SK-N-DZ (cell line): Measurements from ENCODE around the gene GNRHR. TPM values are rescaled to one million over a fixed set of nuclear protein-coding genes. Genes with fewer than 3 reads are reported as not detected.
"Not testable (repeated sequence)": the region's sequence is repeated elsewhere in the genome, so short reads cannot be mapped to it uniquely, and the experiment has no call there.

Experiments
- DNase-seq: peaks from one replicate; pipeline ENCODE4 v3.0.0-alpha.2; 2015; ENCODE audit warnings: low spot score
- polyA plus RNA-seq, 2 experiments: library from polyadenylated mRNA; depleted of rRNA; stranded (reverse); fragments of >200 nt; gene quantifications; 2 replicates each; pipeline ENCODE4 v1.2.3, GENCODE V29; 2014

The GNRHR gene, protein sequence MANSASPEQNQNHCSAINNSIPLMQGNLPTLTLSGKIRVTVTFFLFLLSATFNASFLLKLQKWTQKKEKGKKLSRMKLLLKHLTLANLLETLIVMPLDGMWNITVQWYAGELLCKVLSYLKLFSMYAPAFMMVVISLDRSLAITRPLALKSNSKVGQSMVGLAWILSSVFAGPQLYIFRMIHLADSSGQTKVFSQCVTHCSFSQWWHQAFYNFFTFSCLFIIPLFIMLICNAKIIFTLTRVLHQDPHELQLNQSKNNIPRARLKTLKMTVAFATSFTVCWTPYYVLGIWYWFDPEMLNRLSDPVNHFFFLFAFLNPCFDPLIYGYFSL
- not detected in 2 replicates for polyA plus RNA-seq (2014; cell fraction: cytosol; rRNA removed)
- not detected in 2 replicates for polyA plus RNA-seq (2014; cell fraction: nucleus; rRNA removed)

GRCh38 chr4:67754288-67754687 is at the start of gene GNRHR:
Gene GNRHR, minus strand, starts transcription at chr4:67754388. Its CDS starts 53 bp downstream, at chr4:67754335.
- DNase-seq, result no peak

DNA sequence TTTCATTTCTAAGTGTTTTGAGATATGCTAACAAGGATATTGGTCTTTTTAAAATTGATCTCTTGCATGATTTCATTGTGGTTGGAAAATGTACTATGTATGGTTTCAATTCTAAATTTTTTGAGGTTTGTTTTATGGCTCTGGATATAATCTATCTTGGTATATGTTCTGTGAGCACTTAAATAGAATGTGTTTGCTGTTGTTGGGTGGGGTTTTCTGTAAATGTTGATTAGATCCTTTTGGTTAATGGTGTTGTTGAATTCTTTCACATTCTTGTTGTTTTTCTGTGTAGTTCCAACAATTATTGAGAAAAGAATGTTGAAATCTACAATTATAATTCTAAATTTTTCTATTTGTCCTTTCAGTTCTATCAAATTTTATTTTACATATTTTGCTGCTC is 42.6 kb upstream of the GNRHR start:
- no peak for DNase-seq

- DNase-seq, result no peak
Measured at GRCh38 chr4:67790721-67791120, 36.5 kb upstream of the GNRHR start.

- no peak for DNase-seq
Measured at GRCh38 chr4:67787311-67787710, 33.1 kb upstream of the GNRHR start.

DNA sequence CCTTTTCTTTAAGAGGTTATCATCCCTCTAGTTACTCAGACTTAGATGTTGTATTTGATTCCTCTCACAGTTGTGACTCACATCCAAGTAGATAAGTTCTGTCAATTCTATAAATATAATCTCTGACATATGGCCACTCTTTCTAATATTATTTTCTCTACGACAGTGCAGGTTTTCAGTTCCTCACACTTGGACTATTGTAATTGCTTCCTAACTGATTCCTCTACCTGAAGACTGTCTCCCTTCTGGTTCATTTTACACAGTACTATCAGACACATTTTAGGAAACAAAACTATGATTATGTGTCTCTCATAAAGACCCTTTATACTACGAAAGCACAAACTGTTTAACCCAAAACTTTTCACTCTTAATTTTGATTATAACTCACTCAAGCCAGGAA is 31.3 kb upstream of the GNRHR start:
- no peak for DNase-seq

- no peak for DNase-seq
Measured at GRCh38 chr4:67779631-67780030, 25.4 kb upstream of the GNRHR start.

GRCh38 chr4:67776746-67777145 is 22.6 kb upstream of the GNRHR start:
- DNase-seq, result peak; percentile 10

DNA sequence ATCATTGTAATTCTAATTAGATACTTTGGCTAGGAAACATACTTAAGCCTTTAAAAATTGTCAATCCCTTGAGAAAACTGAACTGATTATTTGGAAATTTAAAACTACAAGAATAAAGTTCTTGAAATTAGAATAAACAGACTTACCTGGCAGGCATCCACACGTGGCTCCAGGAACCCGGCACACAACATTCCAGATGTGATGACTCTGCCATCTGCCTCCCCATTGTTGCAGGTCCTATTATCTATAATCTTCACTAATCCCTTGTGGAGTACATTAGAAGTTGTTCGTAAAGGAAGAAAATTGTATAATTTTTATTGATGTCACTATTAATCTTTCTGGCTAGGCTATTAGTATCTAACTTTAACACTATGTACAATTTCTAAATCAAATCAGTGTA is 16.2 kb upstream of the GNRHR start:
- DNase-seq, result no peak

DNA sequence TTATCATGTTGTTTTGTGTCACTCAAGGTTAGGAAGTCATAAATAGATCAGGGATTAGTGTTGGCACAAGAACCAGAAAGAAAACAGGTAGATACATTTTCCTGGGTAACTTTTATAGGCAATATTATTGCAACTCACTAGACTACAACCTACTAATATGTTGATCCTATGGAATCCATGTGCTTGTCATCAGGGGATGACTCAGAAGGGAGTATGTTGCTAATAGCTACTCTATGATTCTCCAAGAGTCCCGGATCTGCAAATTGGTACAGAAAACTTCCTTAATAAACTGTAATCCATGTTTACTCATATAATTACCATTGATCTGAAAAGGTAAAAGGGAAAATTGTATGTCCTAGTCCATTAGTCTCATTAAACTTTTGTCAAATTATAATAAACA is 11.7 kb upstream of the GNRHR start:
- no peak for DNase-seq

DNA sequence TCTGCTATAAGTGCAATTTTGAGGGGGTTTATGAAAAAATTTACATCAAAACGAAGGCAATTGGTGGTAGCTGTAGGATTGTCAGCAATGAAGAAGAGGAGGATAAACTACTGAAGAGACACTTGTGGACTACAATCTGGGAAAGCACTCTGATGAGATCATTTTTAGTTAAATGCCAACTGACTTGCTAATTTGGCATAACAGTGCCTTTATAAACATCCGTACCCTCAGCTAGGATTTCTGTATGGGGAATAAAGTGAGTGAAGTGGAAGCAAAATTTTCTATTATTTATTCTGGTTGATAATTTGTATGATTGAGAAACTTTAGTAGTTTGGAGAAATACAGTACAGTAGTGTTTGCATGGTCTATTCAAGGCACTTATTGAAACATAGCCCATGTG is 11.2 kb upstream of the GNRHR start:
- DNase-seq, result no peak

GRCh38 chr4:67764183-67764582 is 10.0 kb upstream of the GNRHR start:
- no peak for DNase-seq

DNA sequence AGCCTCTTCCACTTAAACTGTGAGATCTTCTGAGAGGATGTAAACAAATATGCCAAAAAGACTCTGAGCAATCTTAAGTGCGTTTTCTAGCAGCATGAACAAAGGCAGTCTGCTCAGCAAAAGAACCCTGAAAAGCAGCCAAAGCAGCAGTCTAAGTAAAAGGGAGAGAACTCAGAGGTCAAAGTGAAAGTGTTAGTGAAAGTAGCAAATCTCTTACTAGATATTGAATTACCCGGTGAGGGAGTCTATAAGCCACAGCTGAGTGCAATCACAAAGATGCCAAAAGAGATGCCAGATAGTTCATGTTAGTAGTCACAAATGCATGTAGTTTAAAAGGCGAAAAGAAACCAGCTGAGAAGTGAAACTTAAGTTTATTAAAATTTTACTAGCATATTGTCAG is 7.9 kb upstream of the GNRHR start:
- no peak for DNase-seq

GRCh38 chr4:67756991-67757390 is 2.8 kb upstream of the GNRHR start:
- DNase-seq, result not testable (repeated sequence)

DNA sequence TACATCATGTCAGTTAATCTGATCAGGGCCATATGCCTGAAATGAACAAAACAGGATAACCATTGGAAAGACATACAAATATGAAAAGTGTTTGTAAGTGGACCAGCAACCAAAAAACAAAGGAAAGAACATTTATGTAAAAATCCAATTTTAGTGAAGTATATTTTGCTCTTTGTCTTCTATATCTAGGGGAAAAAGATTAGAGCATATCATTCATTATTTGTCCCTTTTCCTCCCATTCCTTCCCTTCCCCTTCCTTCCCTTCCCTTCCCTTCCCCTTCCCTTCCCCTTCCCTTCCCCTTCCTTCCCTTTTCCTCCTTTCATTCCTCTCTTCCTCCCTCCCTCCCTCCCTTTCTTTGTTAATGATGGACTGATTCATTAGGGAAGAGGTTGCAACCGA is 1.8 kb upstream of the GNRHR start:
- DNase-seq, result no peak

- no peak for DNase-seq
Measured at GRCh38 chr4:67751260-67751659, 2.9 kb downstream of the GNRHR start.

DNA sequence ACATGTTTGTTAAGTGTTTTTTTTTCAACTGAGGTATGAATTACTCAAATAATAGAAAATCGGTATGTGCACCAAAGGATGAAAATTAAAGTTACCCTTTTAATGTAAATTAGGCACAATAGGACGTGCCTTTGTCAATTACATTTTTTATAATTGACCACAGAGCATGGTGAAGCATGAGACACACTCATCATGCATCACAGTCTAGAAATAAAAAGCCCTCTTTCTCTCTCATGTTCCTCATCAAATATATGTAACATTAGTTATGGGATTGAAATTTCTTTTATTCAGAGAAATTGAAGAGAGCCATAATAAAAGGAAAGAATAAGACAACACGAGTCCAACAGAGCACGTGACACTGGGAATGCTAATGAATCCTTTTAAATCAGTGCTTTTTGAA is 3.5 kb downstream of the GNRHR start:
- no peak for DNase-seq

DNA sequence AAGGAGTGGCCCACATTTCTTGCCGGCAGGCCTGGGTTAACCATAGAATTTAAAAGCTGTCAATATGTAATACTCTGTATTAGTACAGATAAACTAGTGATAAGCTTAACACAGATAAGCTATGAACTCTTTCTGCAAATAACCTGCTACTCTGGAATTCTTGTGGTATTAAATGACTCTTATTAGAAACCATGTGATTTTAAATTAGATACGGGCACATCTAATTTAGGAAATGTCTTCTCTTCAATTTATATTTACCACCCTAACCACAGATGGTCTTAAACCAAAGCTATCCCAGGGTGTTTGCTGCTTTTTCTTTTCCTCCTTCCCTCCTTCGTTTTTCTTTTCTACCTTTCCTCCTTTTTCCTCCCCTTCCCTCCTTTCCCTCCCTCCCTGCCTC is 4.9 kb downstream of the GNRHR start:
- no peak for DNase-seq

- DNase-seq, result peak; percentile 38
Measured at GRCh38 chr4:67746797-67747495, 7.2 kb downstream of the GNRHR start.

DNA sequence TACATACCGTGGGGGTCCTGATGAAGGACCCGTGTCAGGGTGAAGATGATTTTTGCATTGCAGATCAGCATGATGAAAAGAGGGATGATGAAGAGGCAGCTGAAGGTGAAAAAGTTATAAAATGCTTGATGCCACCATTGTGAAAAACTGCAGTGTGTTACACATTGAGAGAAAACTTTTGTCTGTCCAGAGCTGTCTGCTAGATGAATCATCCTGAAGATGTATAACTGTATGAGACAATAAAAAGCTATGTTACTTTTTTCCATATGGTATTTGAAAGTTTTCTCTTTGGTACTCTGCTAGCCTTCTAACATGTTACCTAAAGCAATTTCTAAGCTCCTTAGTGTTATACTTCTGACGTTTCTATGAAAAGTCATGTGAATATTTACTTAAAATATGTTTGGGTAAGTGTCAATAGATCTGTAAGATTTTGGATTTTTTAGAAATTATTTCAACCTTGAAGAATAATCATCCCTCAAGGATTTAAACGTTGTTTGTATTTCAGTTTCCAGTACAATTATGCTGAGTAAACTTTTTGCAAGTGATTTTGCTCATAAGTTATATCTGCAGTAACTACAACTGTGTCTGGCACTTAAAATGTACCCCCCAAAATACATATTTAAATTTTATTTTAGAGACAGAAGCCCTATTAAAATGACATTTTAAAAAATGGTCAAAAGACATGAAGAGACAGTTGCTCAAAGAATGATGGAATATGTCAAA is 9.5 kb downstream of the GNRHR start:
- DNase-seq, result no peak

- no peak for DNase-seq
Measured at GRCh38 chr4:67743194-67743593, 11.0 kb downstream of the GNRHR start.

DNA sequence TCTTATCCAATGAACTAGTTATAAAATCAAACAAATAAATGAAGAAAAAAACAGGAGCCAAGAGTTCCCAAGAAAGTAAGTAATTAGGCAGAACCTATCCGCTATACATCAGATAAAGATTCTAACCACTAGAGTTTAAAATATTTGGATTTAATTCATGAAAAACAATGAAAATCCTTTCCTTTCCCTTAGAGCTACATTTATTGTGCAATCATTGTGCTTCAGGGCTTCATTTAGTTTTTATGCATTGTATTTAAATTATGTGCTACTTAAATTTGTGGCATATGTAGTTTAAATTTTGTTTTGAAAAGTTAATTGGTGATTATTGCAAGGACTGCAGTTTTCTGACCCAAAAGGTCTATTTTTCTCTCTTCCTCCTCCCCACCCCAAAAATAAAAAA is 17.9 kb downstream of the GNRHR start:
- DNase-seq, result no peak

- DNase-seq, result no peak
Measured at GRCh38 chr4:67735325-67735724, 18.9 kb downstream of the GNRHR start.
